B cell (primary cell): Measurements from ENCODE around the gene NUCKS1. TPM values are rescaled to one million over a fixed set of nuclear protein-coding genes. Genes with fewer than 3 reads are reported as not detected.

Experiments
- ATAC-seq: fragments of 200-7000 bp; cut with Tn5 transposase; one replicate; pipeline ENCODE4 v1.10.0; 2021; ENCODE audit warnings: low read depth, mild to moderate bottlenecking, moderate number of reproducible peaks, moderate library complexity
- CTCF ChIA-PET: fragments of 350-600 bp; sonication (Branson Sonifier 250); formaldehyde crosslinking; loops from one replicate; lab custom pipeline; 2021; ENCODE audit warnings: antibody characterized with exemption, inconsistent platforms; lab: Charles Lee
- POLR2A ChIA-PET: fragments of 350-600 bp; sonication (Branson Sonifier 250); formaldehyde crosslinking; loops from one replicate; lab custom pipeline; 2021; ENCODE audit warnings: antibody characterized with exemption; lab: Charles Lee
- DNase-seq: peaks from one replicate; pipeline ENCODE4 v3.0.0; 2013
- H2AFZ ChIP-seq: 2 replicates; pipeline ENCODE4 v1.6.1; 2012; ENCODE audit warnings: mild to moderate bottlenecking, low read depth, low read length; ENCODE audit not compliant: insufficient read depth, poor library complexity, severe bottlenecking
- H3K27ac ChIP-seq, 2 donors: 1 replicate in 1 of 2; 2 replicates in 1 of 2; pipeline ENCODE4 v1.5.1; 2012 to 2013; ENCODE audit warnings: low read length in 2 of 2, mild to moderate bottlenecking in 2 of 2, moderate library complexity in 1 of 2
- H3K27me3 ChIP-seq, 4 experiments: fragments of 200-600 bp in 1 of 4; sonication (generic) in 1 of 4; replicated peaks in 1 of 4; 1 replicate in 2 of 4; 2 replicates in 2 of 4; pipeline versions ENCODE4 v1.6.1 to v1.7.0; 2013 to 2016; ENCODE audit warnings: low read length in 3 of 4, mild to moderate bottlenecking in 2 of 4, mixed read lengths in 1 of 4, moderate library complexity in 1 of 4; ENCODE audit not compliant: insufficient read depth in 4 of 4, control insufficient read depth in 3 of 4; ENCODE audit errors: control extremely low read depth in 1 of 4
- H3K36me3 ChIP-seq, 2 experiments: replicated peaks in 1 of 2; 1 replicate in 1 of 2; 2 replicates in 1 of 2; pipeline versions ENCODE4 v1.6.1 to v1.7.1; 2013; ENCODE audit warnings: low read length in 1 of 2; ENCODE audit not compliant: insufficient read depth in 2 of 2, control insufficient read depth in 1 of 2; ENCODE audit errors: control extremely low read depth in 1 of 2, extremely low read depth in 1 of 2
- H3K4me1 ChIP-seq, 2 donors: fragments of 200-600 bp in 1 of 2; sonication (generic) in 1 of 2; 1 replicate in 1 of 2; 2 replicates in 1 of 2; pipeline versions ENCODE4 v1.5.1 to v1.6.1; 2013 to 2017; ENCODE audit warnings: low read length in 2 of 2; ENCODE audit not compliant: control insufficient read depth in 2 of 2, insufficient read depth in 2 of 2
- H3K4me2 ChIP-seq: replicated peaks from 2 replicates; pipeline ENCODE3; 2012; ENCODE audit warnings: mild to moderate bottlenecking, low read depth, low read length; ENCODE audit not compliant: poor library complexity, severe bottlenecking
- H3K4me3 ChIP-seq, 5 experiments: fragments of 200-600 bp in 1 of 5; sonication (generic) in 1 of 5; 1 replicate in 3 of 5; 2 replicates in 2 of 5; pipeline versions ENCODE4 v1.5.1 to v1.7.0; 2011 to 2016; ENCODE audit warnings: low read length in 4 of 5, mild to moderate bottlenecking in 4 of 5, low read depth in 2 of 5, control low read depth in 1 of 5, moderate library complexity in 1 of 5; ENCODE audit not compliant: insufficient read depth in 1 of 5; ENCODE audit errors: control extremely low read depth in 1 of 5, extremely low read depth in 1 of 5
- H3K79me2 ChIP-seq: fragments of 200-600 bp; sonication (generic); one replicate; pipeline ENCODE4 v1.6.0; 2016; ENCODE audit warnings: low read length; ENCODE audit not compliant: control insufficient read depth, insufficient read depth
- H3K9ac ChIP-seq: fragments of 200-600 bp; sonication (generic); 2 replicates; pipeline ENCODE4 v1.6.1; 2017; ENCODE audit warnings: mild to moderate bottlenecking, low read length, moderate library complexity
- H3K9me3 ChIP-seq, 3 donors: one replicate each; pipeline versions ENCODE4 v1.6.1 to v1.7.1; 2013; ENCODE audit warnings: low read length in 2 of 3; ENCODE audit not compliant: control insufficient read depth in 2 of 3, insufficient read depth in 1 of 3; ENCODE audit errors: control extremely low read depth in 1 of 3
- H4K20me1 ChIP-seq: 2 replicates; pipeline ENCODE4 v1.6.0; 2012; ENCODE audit warnings: mild to moderate bottlenecking, low read length; ENCODE audit not compliant: insufficient read depth, control insufficient read depth, poor library complexity, severe bottlenecking
- H3K27ac Mint-ChIP-seq: one replicate; pipeline ENCODE4 v1.8.0; 2021; ENCODE audit warnings: mixed read lengths
- H3K27me3 Mint-ChIP-seq: one replicate; pipeline ENCODE4 v1.8.0; 2021; ENCODE audit warnings: mixed read lengths
- H3K4me1 Mint-ChIP-seq: one replicate; pipeline ENCODE4 v1.8.0; 2021; ENCODE audit warnings: mixed read lengths
- H3K4me3 Mint-ChIP-seq: one replicate; pipeline ENCODE4 v1.8.0; 2021; ENCODE audit warnings: mixed read lengths
- H3K9me3 Mint-ChIP-seq: one replicate; pipeline ENCODE4 v1.8.0; 2022; ENCODE audit warnings: mixed read lengths; ENCODE audit not compliant: insufficient read depth
- CTCF ChIP-seq: fragments of 200-600 bp; IDR thresholded peaks from one replicate; pipeline ENCODE4 v1.8.0; 2022; ENCODE audit warnings: antibody characterized with exemption, mild to moderate bottlenecking
- EZH2 ChIP-seq: IDR thresholded peaks from 2 replicates; pipeline ENCODE4 v1.6.1; 2012; ENCODE audit warnings: borderline replicate concordance, low read depth, mild to moderate bottlenecking, moderate library complexity, low read length; ENCODE audit not compliant: insufficient read depth, poor library complexity, severe bottlenecking
- WGBS: methylation state at CpG from one replicate; pipeline ENCODE4 v1.1.5; 2013; ENCODE audit warnings: missing lambda C conversion rate; ENCODE audit not compliant: insufficient coverage; 5-methylcytosine and 5-hydroxymethylcytosine counted together
- intact Hi-C: fragments of 100-400 bp; cut with micrococcal nuclease; formaldehyde crosslinking; loops from one replicate; pipeline ENCODE4 v1.10.0; 2022
- polyA plus RNA-seq: library from polyadenylated mRNA; depleted of rRNA; stranded (reverse); fragments of >200 nt; gene quantifications from 2 replicates; pipeline ENCODE4 v1.2.3, GENCODE V29; 2012
- total RNA-seq, 2 donors: library from RNA; stranded (reverse); fragments of 120-200 nt in 1 of 2; gene quantifications; 1 replicate in 1 of 2; 2 replicates in 1 of 2; pipeline versions ENCODE4 v1.2.3 to v1.2.4, GENCODE V29; 2013 to 2022

The NUCKS1 gene
- total and polyA plus RNA-seq, 2 donors (not counting 1 experiment from before 2014, with no cell fraction given) = 6.5 to 90.1 TPM

- H3K27ac Mint-ChIP-seq = no peak overlapping the region
- intact Hi-C loops = no loop called here
- ChIA-PET CTCF (interaction anchor here (7.6 kb wide), 1 partner anchor 60 kb away, joined by 45 read pairs; no protein-coding TSS in a partner anchor), POLR2A (no interaction called here)
- Histone ChIP-seq H3K4me1 (no peaks in the 10 kb centered on the region), H4K20me1 (no peaks in the 10 kb centered on the region), H3K79me2 (peaks cover 10% of the 10 kb centered on the region), H3K27ac (no peak overlapping the region), H3K36me3 (peaks cover 13 to 74% of the 10 kb centered on the region in 2 experiments), H3K9me3 (peaks cover 0 to 3% (median 0%) of the 10 kb centered on the region in 3 donors), H2AFZ (no peak overlapping the region), H3K4me3 (no peak overlapping the region), H3K27me3 (no peaks in the 10 kb centered on the region), H3K9ac (no peak overlapping the region), H3K4me2 (no peak overlapping the region)
- no peak for DNase-seq
- TF ChIP-seq EZH2 (no peak), CTCF (no peak)
- H3K27me3 Mint-ChIP-seq = no peaks in the 10 kb centered on the region
- no peak for ATAC-seq
- H3K9me3 Mint-ChIP-seq = no peaks in the 10 kb centered on the region
- H3K4me3 Mint-ChIP-seq = no peak overlapping the region
- peaks cover 5% of the 10 kb centered on the region for H3K4me1 Mint-ChIP-seq
Observed at GRCh38 chr1:205719762-205720161, 30.2 kb downstream of the NUCKS1 start.

- Histone ChIP-seq H3K4me1 (no peaks in the 10 kb centered on the region), H4K20me1 (no peaks in the 10 kb centered on the region), H3K27me3 (no peaks in the 10 kb centered on the region), H3K79me2 (peaks cover 6% of the 10 kb centered on the region), H3K9me3 (peaks cover 0 to 3% (median 0%) of the 10 kb centered on the region in 3 donors), H3K36me3 (peaks cover 13 to 67% of the 10 kb centered on the region in 2 experiments), H3K4me3 (no peak overlapping the region), H3K27ac (no peak overlapping the region), H2AFZ (no peak overlapping the region), H3K9ac (no peak overlapping the region), H3K4me2 (no peak overlapping the region)
- ChIA-PET CTCF (interaction anchor here (7.6 kb wide), 1 partner anchor 60 kb away, joined by 45 read pairs; no protein-coding TSS in a partner anchor), POLR2A (no interaction called here)
- intact Hi-C loops = no loop called here
- TF ChIP-seq EZH2 (no peak), CTCF (no peak)
- no peak for ATAC-seq
- Mint-ChIP-seq H3K9me3 (no peaks in the 10 kb centered on the region), H3K4me1 (peaks cover 5% of the 10 kb centered on the region), H3K27me3 (no peaks in the 10 kb centered on the region), H3K4me3 (no peak overlapping the region), H3K27ac (peak overlapping the region; percentile 15)
- DNase-seq = no peak
- WGBS = 100% methylated on average over 1 of the region's 3 CpGs
Observed at GRCh38 chr1:205719015-205719414, 31.0 kb downstream of the NUCKS1 start.
